Ishikawa (cell line): Measurements from ENCODE around the gene CCDC68.

Experiments
- CEBPB ChIP-seq: IDR thresholded peaks from 2 replicates; pipeline ENCODE4 v1.6.1; 2012
- CREB1 ChIP-seq: IDR thresholded peaks from 2 replicates; pipeline ENCODE4 v1.6.1; 2012; ENCODE audit warnings: low read depth
- EGR1 ChIP-seq: IDR thresholded peaks from 2 replicates; pipeline ENCODE4 v1.6.1; 2012
- EP300 ChIP-seq: IDR thresholded peaks from 2 replicates; pipeline ENCODE4 v1.6.1; 2012; ENCODE audit warnings: borderline replicate concordance
- MAX ChIP-seq: IDR thresholded peaks from 2 replicates; pipeline ENCODE4 v1.6.1; 2012
- NFIC ChIP-seq: IDR thresholded peaks from 2 replicates; pipeline ENCODE4 v1.6.1; 2012
- RAD21 ChIP-seq: IDR thresholded peaks from 2 replicates; pipeline ENCODE4 v1.6.1; 2012; ENCODE audit warnings: low read depth
- REST ChIP-seq: IDR thresholded peaks from 2 replicates; pipeline ENCODE4 v1.6.1; 2012; ENCODE audit warnings: low read depth, mild to moderate bottlenecking
- TAF1 ChIP-seq: IDR thresholded peaks from 2 replicates; pipeline ENCODE4 v1.6.1; 2012; ENCODE audit warnings: low read depth, mild to moderate bottlenecking
- TEAD4 ChIP-seq: IDR thresholded peaks from 2 replicates; pipeline ENCODE4 v1.6.1; 2012
- YY1 ChIP-seq: IDR thresholded peaks from 2 replicates; pipeline ENCODE4 v1.6.1; 2012; ENCODE audit warnings: low read depth
- TF ChIP-seq, protein P1 (sequence below): IDR thresholded peaks from 2 replicates; pipeline ENCODE4 v1.6.1; 2012

- TF ChIP-seq EP300: no peak
- no peak for TF ChIP-seq TAF1
- no peak for TF ChIP-seq CREB1
- TF ChIP-seq RAD21: no peak
- no peak for TF ChIP-seq NFIC
- no peak for TF ChIP-seq MAX
- TF ChIP-seq REST: no peak
- TF ChIP-seq TEAD4: no peak
- TF ChIP-seq, protein P1, sequence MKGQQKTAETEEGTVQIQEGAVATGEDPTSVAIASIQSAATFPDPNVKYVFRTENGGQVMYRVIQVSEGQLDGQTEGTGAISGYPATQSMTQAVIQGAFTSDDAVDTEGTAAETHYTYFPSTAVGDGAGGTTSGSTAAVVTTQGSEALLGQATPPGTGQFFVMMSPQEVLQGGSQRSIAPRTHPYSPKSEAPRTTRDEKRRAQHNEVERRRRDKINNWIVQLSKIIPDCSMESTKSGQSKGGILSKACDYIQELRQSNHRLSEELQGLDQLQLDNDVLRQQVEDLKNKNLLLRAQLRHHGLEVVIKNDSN: no peak
- no peak for TF ChIP-seq EGR1
- TF ChIP-seq YY1: no peak
- TF ChIP-seq CEBPB: no peak
These were observed 1.9 kb downstream of the CCDC68 start for GRCh38 chr18:54957296-54957832.
